ENCODE data around the gene JOSD2. TPM values are rescaled to one million over a fixed set of nuclear protein-coding genes. Genes with fewer than 3 reads are reported as not detected.

The JOSD2 gene
- polyA plus RNA-seq, 12 donors: 11.8 to 41.3 (median 17.8) TPM; not detected in 1

DNA sequence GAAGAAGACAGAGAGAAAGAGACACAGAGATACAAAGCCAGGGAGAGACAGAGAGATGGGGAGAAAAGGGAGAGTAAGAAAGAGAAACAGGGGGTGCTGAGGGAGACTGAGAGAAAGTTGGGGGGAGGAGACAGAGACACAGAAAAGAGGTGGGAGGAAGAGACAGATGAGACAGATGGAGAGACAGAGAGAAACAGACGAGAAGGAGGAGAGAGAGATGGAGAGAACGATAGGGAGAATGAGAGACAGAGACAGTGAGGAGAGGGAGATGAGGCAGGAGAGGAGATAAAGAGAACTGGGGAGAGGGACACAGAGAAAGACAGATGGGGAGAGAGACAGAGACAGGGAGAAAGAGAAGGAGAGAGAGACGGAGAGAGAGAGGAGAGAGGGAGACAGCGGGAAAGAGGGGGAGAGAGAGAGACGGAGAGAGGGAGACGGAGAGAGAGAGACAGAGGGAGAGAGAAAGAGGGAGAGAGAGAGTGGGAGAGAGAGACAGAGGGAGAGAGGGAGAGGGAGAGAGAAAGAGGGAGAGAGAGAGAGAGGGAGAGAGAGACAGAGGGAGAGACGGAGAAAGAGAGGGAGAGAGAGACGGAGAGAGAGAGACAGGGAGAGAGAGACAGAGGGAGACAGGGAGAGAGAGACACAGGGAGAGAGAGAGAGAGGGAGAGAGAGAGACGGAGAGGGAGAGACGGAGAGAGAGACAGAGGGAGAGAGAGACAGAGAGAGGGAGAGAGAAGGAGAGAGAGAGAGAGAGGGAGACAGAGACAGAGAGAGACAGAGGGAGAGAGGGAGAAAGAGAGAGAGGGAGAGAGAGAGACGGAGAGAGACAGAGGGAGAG lies 12.6 kb downstream of the JOSD2 start:
- no peak for DNase-seq

DNA sequence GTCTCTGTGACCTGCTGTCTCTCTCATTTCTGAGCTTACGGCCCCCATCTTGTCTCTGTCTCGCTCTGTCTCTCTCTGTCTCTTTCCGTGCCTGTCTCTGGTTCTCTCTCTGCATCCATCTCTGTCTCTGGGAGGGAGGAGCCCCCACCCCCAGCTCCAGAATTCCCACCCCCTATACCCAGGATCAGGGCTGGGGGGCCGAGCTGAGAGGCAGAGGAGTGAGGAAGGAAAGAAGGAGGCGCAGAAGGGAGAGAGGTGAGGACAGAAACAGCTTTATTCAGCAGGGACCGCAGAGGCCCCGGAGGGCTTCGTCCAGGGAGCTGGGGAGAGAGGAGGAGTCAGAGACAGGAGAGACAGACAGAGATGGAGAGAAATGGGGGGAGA lies 14.0 kb downstream of the JOSD2 start:
- no peak for DNase-seq

DNA sequence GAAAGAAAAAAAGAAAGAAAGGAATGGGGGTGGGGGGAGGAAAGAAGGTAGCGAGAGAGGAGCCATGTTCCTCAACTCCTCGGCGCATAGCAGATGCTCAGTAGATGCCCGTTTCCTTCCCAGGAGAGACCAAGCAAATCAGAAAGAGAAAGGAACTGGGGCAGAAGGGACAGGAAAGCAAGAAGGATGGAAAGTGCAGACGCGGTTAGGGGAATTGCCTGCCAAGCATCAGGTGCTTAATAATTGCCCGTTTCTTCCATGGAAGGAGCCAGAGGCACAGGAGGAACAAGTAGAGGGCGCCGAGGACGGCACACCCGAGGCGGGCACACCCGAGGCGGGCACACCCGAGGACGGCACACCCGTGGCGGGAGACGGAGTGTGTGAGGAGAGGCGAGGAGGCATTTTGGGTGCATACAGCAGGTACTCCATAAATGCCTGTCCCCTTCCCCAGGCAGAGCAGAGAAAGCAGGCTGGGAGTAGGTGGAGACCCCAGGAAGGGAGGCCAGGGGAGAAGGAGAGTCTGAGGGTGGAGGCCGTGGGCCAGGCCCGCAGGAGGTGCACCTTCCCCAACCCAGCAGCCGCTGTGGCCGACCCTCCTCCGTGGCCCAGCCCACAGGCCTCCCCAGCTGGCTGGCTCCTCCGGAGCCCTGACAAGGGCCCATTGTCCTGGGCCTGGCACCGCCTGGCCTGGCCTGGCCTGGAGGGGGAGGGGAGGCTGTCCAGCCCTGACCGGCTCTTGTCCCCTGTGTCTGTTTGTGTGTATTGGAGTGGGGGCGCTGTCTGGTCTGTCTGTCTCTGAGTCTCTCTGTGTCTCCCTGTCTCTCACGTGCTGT lies 14.6 kb downstream of the JOSD2 start:
- no peak for DNase-seq

DNA sequence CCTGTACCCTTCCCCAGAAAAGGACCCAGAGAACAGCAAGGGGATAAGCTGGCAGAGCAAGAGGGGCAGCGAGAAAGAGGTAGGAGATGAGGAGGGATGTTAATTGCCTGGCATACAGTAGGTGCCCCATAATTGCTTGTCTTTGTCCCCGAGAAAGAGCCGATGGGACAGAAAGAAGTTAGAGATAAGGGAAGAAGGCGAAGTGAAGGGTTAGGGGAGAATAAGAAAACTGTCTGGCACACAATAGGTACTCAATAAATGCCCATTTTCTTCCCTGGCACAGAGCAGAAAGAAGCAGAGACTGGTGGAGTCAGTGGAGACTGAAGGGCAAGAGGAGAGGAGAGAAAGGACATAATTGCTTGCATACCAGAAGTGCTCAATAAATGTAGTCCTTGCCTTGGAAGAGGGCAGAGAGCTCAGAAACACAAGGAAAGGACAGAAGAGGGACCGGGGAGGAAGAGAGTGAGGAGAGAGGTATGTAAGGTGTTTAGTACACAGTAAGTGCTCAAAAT lies 15.9 kb downstream of the JOSD2 start:
- DNase-seq: no peak

DNA sequence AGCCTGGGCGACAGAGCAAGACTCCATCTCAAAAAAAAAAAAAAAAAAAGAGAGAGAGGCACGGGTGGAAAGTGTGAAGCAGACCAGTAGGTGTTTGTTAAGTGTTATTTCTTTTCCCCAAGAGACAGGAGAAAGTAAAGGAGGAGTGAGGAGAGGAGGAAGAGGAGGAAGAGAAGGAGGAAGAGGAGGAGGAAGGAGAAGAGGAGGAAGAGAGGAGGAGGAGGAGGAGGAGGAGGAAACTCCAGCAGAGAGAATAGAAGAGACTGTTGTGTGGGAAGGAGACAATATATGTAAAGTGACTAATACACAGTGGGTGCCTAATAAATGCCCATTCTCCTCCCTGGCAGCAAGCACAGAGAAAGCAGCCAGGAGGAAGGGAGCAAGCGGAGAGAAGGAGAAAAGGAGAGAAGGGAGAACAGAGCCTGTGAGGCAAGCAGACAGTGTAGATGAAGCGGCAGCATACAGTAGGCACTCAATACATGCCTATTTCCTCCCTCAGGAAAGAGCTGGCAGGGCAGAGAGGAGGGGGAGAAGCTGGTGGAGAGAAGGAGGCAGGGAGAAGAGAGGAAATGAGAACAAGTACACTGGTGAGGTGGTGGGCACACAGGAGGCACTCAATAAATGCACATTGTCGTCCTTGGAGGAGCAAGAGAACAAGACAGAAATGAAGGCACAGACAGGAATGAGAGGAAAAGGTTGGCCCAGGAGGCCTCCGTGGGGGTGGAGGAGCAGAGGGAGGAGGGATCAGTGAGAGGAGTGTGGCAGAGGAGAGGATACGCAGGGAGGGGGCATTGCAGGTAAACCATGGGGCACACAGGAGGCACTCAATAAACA lies 16.6 kb downstream of the JOSD2 start:
- no peak for DNase-seq

DNA sequence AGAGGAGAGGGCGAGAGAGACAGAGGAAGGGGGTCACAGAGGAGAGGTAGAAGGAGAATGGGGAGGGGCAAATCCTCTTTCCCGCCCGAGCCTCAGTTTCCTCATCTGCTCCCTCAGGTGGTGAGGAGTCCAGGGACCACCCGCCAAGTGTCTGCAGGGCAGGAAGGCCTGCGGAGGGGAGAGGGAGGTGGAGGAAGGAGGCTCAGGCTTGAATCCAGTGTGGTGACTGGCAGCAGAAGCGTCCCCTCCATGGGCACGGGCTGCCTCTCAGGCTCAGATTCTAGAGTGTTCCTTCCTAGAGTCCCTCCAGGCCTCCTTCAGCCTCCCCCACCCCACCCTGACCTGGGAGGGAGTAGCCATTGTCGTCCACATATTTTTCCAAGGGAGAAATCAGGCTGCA lies 17.8 kb downstream of the JOSD2 start:
- no peak for DNase-seq

DNA sequence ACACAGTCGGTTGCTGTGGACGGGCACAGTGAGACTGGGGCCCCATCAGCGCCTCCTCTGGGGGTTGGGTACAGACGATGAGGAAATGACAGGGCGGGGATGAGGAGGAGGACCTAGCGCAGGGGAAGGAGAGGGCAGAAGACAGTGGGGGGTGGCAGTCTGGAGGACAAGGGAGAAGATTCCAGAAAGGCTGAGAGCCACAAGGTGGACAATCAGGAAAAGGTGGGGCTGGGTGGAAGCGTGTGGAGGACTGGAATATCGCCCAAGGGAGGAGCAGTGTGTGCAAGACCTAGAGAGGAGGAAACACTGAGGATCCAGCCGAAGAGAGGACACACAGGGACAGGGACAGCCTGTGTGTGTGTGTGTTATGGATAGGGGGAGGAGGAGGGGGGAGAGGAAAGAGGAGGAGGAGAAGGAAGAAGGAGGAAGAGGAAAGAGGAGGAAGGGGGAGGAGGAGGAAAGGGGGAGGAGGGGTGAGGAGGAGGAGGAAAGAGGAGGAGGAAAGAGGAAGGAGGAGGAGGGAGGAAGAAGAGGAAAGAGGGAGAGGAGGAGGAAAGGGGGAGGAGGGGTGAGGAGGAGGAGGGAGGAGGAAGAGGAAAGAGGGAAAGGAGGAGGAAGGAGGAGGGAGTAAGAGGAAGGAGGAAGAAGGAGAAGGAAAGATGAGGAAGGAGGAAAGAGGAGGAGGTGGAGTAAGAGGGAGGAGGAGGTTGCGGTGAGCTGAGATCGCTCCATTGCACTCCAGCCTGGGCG lies 18.5 kb downstream of the JOSD2 start:
- DNase-seq: no peak

DNA sequence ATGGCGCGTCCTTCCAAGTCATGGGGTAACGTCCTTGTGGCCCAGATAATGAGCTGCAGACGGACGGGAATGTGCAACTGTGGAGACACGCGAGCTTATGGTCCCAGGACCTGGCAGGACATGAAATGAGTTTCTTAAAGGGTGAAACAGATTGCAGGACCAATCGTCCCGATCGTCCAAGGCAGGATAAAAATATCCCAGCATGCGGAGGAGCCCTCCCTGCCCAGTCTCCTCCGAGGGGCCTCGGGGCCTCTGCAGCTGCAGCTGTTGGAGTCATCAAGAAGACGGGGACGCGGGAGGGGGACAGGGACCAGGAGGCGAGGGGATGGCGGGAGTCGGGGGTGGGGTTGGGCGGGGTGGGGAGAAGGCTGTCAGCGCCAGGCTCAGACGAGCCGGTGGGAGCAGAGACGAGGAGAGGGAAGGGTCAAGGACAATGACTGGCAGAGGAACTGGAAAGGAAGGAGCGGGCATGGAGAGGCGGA lies 20.0 kb downstream of the JOSD2 start:
- DNase-seq: peak; percentile 71

DNA sequence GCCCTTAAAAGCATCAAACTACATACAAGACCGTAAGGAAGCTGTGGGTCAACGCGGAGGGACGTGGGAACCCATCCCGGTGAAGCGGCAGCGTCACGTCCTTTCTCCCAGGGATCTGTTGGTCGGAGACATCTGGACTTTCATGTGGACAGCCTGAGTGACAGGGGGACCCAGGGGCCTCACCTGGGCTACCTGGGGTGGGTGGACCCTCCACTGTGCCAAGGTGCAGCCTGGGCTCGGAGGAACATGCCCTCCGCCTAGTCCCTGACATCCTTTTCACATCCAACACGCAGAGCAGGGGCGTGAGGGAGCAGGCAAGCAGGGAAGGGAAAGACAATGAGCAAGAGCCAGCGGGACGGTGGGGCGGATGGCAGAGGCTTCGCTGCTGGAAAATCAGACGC lies 20.6 kb downstream of the JOSD2 start:
- DNase-seq: no peak

DNA sequence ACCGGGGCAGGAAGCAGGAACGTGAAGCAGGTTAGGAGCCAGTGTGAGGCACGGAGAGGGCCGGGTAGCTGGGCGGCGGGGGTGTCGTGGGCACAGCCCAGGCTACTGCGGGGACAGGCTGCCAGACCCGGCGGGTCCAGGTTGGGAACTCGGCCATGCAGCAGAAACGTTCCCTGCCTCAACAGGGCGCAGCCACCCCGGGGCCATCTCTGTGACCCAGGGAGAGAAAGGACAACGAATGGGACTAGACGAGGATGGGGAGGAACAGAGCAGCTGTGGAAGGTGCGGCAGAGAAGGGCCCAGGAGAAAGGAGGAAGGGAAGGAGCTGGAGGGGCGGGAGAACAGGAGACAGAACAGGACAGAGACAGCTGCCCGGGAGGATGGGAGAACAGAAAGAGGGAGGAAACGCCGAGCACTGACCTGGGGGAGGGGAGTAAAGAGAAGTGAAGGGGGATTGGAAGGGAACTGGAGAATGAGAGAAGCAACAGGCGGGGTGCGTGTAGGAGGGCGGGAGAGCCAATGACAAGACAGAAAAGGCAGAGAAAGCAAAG lies 21.5 kb downstream of the JOSD2 start:
- DNase-seq: no peak

DNA sequence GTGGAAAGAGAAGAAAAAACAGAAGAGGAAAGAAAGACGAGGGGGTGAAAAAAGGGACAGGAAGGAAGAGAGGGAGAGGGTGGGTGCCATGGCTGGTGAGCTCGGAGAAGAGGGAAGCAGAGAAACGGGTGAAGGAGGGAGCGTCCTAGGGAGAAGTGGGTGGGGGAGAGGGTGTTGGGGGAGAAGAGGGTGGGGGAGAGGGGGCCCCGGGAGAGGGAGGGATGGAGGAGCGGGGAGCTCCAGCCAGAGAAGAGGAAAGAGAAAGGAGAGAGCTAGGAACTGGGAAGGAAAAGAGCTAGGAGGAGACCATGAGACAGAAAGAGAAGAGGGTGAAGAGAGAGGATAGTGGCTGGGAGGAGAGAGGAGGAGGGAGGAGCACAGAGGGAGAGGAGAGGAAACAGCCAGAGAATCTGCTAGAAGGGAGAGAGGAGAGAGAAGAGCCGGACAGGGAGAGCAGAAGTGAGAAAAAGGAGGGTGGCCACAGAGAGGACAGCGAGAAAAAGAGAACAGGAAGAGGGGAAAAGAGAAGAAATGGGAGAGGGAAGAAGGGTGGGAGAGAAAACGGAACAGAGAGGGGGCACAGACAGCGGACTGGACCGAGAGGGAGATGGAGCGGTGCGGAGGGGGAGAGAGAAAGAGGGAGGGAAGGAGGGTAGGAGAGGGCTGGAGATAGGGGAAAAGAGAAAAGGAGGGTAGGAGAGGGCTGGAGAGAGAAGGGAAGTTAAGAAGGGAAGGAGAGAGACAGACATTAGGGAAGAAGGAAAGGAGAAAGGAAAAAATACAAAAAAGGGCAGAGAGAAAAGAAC lies 22.4 kb downstream of the JOSD2 start:
- no peak for DNase-seq

DNA sequence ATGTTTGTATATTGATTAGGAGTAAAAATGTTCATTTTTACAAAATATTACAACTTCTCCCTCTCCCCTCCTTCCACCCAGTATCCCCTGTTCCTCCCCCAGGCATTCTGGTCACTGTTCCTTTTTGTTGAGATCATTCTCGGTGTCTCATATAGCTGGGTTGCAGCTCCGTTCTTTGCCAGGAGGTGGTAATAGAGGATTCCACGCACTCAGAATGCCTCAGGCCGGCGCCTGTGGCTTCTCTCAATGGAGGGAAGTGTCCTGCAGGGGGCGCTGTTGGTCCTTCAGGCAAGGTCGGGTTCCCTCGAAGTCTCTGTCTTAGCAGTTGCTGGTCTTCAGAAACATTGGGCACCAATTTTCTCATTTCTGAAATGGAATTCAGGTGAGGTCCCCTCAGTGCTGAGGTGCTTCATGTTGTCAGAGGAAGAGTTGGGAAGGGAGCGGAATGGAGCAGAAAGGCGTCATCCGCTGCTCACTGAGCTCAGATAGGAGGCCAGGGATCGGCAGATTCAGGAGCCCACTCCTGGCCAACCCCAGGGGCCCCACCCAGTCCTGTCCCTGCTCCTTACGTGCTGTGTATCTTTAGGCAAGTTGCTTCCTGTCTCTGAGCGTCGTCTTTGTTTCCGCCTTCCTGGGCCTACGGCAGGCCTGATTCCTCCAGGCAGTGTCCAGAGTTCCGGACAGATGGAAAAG lies 24.0 kb downstream of the JOSD2 start:
- no peak for DNase-seq

DNA sequence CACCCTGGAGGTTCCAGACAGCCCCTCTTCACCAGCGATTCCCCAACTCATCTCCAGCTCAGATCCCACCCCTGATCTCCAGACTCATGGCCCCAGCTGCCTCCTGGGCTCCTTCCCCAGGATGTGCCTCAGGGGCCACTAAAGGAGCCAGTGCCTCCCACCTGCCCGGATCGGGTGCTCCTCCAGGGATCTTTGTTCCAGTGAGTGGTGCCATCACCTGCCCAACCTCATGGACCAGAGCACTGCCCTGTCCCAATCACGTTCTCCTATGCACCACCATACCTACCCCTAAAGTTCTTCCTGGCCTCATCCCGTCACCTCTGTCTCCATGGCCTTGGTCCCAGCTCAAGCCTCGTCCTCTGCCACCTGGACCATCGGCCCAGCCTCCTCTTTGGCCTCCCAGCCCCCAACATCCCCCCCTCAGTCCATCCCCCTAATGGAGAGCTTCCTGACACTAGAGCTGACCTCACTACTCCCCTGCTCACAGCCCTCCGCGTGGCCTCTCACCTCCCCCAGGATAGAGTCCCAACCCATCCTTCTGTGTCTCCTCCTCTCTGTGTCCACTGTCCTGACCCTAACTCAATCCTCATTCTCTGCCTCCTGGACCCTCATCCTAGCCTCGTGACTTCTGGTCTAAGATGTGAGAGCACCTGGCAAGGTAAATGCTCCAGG lies 25.6 kb downstream of the JOSD2 start:
- DNase-seq: no peak

DNA sequence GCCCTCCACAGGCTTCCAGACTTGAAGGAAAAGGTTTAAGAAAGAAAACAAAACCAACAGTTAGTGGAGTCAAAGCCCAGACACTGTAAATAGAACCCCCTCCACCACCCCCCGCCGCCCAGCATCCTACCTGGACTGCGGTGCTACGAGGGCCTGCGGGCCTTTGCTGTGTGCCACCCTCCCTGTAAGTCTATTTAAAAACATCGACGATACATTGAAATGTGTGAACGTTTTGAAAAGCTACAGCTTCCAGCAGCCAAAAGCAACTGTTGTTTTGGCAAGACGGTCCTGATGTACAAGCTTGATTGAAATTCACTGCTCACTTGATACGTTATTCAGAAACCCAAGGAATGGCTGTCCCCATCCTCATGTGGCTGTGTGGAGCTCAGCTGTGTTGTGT lies 28.1 kb downstream of the JOSD2 start:
- no peak for DNase-seq

DNA sequence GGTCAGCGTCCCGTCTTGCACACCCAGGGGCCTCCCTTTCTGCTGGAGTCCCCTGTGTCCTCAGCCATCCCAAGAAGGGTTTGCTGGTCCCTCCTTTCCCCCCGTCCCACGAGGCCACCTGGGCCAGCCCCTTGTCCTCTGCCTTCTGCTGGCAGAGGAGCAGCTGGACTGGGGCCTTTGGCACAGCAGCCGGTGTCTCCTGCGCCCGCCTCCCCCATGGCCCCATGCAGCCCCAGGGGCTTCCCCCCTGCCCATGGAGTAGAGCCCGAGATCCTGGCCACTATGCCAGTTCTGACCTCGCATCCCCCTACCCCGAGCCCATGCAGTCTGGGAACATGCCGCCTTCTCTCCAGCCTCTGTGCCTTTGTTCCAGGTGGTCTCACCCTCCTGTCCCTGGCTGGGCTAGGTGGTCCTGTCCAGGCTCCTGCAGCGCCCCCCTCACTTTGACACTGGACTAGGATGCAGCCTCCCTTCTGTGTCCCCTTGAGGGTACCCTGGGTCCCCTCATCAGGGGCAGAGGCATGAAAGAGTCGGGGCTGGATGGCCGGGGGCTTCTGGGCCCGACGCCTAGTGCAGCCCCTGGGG lies 28.6 kb downstream of the JOSD2 start:
- no peak for DNase-seq

DNA sequence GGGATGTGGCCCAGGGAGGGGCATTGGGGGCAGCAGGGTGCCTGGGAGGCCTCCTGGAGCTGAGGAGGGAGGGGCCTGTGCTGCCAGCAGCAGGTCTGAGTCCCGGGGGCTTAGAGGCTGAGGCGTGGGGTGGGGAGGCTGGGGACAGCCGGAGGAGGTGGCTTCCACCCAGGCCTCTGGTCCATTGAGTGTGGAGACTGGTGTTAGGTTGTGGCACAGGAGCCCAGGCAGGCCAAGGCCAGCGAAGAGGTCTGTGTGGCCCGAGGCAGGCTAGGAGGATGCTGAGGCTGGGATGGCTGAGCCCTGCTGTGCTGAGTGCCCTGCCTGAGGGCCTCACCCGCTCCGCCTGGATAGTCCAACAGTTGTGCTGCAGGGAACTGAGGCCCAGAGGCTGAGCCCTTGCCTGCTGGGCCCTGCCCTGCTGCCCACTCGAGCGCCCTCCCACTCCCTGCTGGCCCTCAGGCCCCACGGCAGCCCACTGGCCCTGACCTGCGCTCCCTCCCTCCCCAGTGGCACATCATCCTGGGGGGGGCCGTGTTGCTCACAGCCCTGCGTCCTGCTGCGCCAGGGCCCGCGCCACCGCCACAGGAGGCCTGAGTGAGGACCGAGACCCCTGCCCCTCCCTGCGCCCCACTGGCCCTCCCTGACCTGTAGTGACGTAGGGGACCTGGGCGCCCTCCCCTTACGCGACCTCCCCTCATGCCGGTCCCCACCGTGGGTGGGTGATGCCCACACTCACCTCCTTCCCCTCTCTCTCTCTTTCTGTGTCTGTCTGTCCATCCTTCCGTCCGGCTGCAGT lies 29.4 kb downstream of the JOSD2 start:
- no peak for DNase-seq

Data from muscle of arm (tissue), 12 donors.